ENCODE data around the gene PLCH2. TPM values are rescaled to one million over a fixed set of nuclear protein-coding genes. Genes with fewer than 3 reads are reported as not detected.

Gene PLCH2
- total RNA-seq, 1 experiment from 2014 or later: 0.27 TPM

DNA sequence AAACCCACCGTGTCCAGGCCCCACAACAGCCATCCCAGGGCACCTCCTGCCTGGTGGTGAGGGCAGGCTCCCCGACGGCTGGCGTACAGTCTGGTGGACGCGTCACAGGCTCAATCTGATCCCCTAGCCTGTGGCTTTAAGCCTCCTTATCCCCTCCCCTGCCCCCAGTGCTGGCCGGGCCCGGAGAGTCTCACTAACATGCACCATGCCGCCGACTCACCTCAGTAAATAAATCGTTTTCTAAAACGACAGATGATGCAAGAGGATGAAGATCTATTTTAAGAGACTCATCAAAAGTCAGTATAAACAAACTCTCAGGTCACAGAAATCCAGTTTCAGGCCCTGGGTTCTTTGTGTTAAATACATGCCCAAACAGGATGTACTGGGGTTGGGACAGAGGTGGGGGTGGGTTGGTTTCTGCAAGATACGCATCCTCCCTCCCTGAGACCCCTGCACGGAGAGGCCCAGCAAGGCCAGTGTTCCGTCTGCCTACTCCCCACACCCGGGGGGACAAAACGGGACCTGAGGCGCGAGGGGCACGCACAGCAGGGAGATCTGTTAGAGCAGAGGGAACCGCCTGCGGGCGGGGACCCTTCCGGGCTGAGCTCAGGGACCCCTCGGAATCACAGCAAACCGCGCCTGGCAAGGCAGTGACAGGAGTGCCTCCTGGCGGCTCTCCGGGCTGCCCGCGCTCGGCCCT lies 47.3 kb downstream of the PLCH2 start:
- peaks cover 4% of the 10 kb centered on the region for H3K27me3 Mint-ChIP-seq (ENCODE audit: insufficient read depth, unreplicated experiment)
- DNase-seq: no peak
- H3K36me3 Mint-ChIP-seq (ENCODE audit: insufficient read depth, unreplicated experiment): peaks cover 6% of the 10 kb centered on the region
- H3K27me3 ChIP-seq (replicated peaks; ENCODE audit: control insufficient read depth, insufficient read depth, low read length): no peaks in the 10 kb centered on the region
- BruUV-seq (replicated peaks): no TSS peak
- no peak overlapping the region for H3K4me3 Mint-ChIP-seq (ENCODE audit: unreplicated experiment)
- 0 out of 2 replicates have a peak, but pooled peaks cover 3% of the 10 kb centered on the region for H3K4me1 ChIP-seq
- ChIA-PET CTCF (no interaction called here), POLR2A (no interaction called here)
- no peaks in the 10 kb centered on the region for H3K9me3 ChIP-seq
- TF ChIP-seq, protein P1, sequence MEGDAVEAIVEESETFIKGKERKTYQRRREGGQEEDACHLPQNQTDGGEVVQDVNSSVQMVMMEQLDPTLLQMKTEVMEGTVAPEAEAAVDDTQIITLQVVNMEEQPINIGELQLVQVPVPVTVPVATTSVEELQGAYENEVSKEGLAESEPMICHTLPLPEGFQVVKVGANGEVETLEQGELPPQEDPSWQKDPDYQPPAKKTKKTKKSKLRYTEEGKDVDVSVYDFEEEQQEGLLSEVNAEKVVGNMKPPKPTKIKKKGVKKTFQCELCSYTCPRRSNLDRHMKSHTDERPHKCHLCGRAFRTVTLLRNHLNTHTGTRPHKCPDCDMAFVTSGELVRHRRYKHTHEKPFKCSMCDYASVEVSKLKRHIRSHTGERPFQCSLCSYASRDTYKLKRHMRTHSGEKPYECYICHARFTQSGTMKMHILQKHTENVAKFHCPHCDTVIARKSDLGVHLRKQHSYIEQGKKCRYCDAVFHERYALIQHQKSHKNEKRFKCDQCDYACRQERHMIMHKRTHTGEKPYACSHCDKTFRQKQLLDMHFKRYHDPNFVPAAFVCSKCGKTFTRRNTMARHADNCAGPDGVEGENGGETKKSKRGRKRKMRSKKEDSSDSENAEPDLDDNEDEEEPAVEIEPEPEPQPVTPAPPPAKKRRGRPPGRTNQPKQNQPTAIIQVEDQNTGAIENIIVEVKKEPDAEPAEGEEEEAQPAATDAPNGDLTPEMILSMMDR (IDR thresholded peaks at IDR 0.05; ENCODE audit: insufficient read depth in 1 of 2, low read depth in 1 of 2, low read length in 1 of 2, severe bottlenecking in 1 of 2, unreplicated experiment in 1 of 2): no peak
- no peak overlapping the region for H3K27ac Mint-ChIP-seq (ENCODE audit: unreplicated experiment)
- no peak overlapping the region for H3K4me3 ChIP-seq (ENCODE audit: low read depth, low read length)
- H3K9me3 Mint-ChIP-seq (ENCODE audit: unreplicated experiment): no peaks in the 10 kb centered on the region
- no peaks in the 10 kb centered on the region for H3K36me3 ChIP-seq (ENCODE audit: control insufficient read depth, insufficient read depth, low read length)
- intact Hi-C loops (cut with micrococcal nuclease; ENCODE audit: unreplicated experiment): no loop called here
- no peaks in the 10 kb centered on the region for H3K4me1 Mint-ChIP-seq (ENCODE audit: low read depth, unreplicated experiment)

DNA sequence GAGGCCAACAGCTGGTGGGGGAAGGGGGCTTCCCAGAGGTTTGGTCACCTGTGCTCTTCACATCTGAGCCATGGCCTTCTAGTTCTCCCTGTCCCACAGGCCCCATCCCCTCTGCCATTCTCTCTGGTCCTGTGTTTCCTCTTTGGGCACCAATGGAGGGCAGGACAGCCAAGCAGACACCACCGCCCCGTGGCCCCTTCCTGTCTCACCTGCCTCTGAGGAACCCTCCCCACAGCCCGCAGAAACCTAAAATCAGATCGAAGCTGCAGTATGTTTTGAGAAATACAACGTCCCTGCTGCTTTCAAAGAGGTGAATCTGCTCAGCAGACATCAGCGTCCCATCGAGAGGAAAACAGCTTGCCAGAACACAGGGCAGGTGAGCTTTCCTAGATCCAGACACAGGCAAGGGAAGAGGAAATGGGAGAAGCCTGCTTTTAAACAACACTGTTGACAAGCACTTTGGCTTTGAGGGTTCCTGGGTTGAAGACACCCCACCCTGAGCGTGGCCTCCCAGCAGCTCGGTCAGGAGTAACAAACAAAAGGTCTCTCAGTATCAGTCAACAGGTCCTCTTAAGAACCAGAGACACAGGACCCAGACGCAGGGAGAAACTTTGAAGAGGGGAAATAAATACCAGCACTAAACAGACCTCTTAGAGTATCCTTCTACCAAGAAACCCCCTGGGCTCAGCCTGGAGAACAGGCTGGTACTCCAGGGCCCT lies 48.0 kb downstream of the PLCH2 start:
- H3K27me3 Mint-ChIP-seq (ENCODE audit: insufficient read depth, unreplicated experiment): peaks cover 4% of the 10 kb centered on the region
- TF ChIP-seq, protein P1 (IDR thresholded peaks at IDR 0.05; ENCODE audit: insufficient read depth in 1 of 2, low read depth in 1 of 2, low read length in 1 of 2, severe bottlenecking in 1 of 2, unreplicated experiment in 1 of 2): no peak
- H3K9me3 ChIP-seq: no peaks in the 10 kb centered on the region
- DNase-seq: no peak
- peaks cover 6% of the 10 kb centered on the region for H3K36me3 Mint-ChIP-seq (ENCODE audit: insufficient read depth, unreplicated experiment)
- no peaks in the 10 kb centered on the region for H3K9me3 Mint-ChIP-seq (ENCODE audit: unreplicated experiment)
- ChIA-PET POLR2A (no interaction called here), CTCF (no interaction called here)
- BruUV-seq (replicated peaks): no TSS peak
- no peaks in the 10 kb centered on the region for H3K4me1 Mint-ChIP-seq (ENCODE audit: low read depth, unreplicated experiment)
- H3K27ac Mint-ChIP-seq (ENCODE audit: unreplicated experiment): no peak overlapping the region
- H3K4me3 ChIP-seq (ENCODE audit: low read depth, low read length): no peak overlapping the region
- H3K4me3 Mint-ChIP-seq (ENCODE audit: unreplicated experiment): no peak overlapping the region
- intact Hi-C loops (cut with micrococcal nuclease; ENCODE audit: unreplicated experiment): no loop called here
- no peaks in the 10 kb centered on the region for H3K27me3 ChIP-seq (replicated peaks; ENCODE audit: control insufficient read depth, insufficient read depth, low read length)
- no peaks in the 10 kb centered on the region for H3K36me3 ChIP-seq (ENCODE audit: control insufficient read depth, insufficient read depth, low read length)
- 0 out of 2 replicates have a peak, but pooled peaks cover 3% of the 10 kb centered on the region for H3K4me1 ChIP-seq

DNA sequence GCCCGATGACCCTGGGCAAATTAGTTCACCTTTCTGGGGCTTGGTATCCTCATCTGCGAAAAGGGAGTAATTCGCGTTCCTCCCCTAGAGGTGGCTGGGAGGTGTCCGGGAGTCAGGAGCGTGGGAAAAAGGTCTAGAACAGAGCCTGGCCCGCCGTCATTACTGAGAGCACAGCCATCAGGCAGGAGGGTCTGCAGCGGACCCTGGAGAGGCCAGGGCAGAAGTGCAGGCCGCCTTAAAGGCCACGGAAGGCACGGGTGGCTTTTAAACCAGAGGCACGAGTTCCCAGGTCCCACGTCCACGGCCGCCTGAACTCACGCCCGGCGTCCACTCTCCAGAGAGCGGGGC lies 49.5 kb downstream of the PLCH2 start:
- Histone ChIP-seq H3K36me3 (ENCODE audit: control insufficient read depth, insufficient read depth, low read length) (no peaks in the 10 kb centered on the region), H3K4me3 (ENCODE audit: low read depth, low read length) (peak overlapping the region; percentile 65), H3K9me3 (no peaks in the 10 kb centered on the region), H3K27me3 (replicated peaks; ENCODE audit: control insufficient read depth, insufficient read depth, low read length) (peaks cover under 1% of the 10 kb centered on the region; the same call in 1 of the 2 replicates), H3K4me1 (0 out of 2 replicates have a peak, but pooled peaks cover 3% of the 10 kb centered on the region)
- BruUV-seq (replicated peaks): no TSS peak
- Mint-ChIP-seq H3K4me1 (ENCODE audit: low read depth, unreplicated experiment) (no peaks in the 10 kb centered on the region), H3K27ac (ENCODE audit: unreplicated experiment) (peak overlapping the region; percentile 69), H3K27me3 (ENCODE audit: insufficient read depth, unreplicated experiment) (peaks cover 4% of the 10 kb centered on the region), H3K9me3 (ENCODE audit: unreplicated experiment) (no peaks in the 10 kb centered on the region), H3K4me3 (ENCODE audit: unreplicated experiment) (peak overlapping the region; percentile 81), H3K36me3 (ENCODE audit: insufficient read depth, unreplicated experiment) (peaks cover 6% of the 10 kb centered on the region)
- TF ChIP-seq, protein P1 (IDR thresholded peaks at IDR 0.05; ENCODE audit: insufficient read depth in 1 of 2, low read depth in 1 of 2, low read length in 1 of 2, severe bottlenecking in 1 of 2, unreplicated experiment in 1 of 2): no peak
- intact Hi-C loops (cut with micrococcal nuclease; ENCODE audit: unreplicated experiment): loop anchor here (5.0 kb wide), 1 partner anchor 62 kb away; the partner anchor contains the start of gene PRXL2B
- CTCF ChIA-PET: interaction anchor here (0.6 to 1.5 kb wide), 4 partner anchors 20 to 965 kb away, joined by 3 to 4 read pairs (median 3); no protein-coding TSS in a partner anchor
- POLR2A ChIA-PET: interaction anchor here (1.0 to 1.6 kb wide), 3 partner anchors 20 to 113 kb away, joined by 3 to 10 read pairs (median 4); partner anchors contain the start of genes PEX10 and PRXL2B
- DNase-seq: no peak
